ENCODE results near the gene CDH11. TPM values are rescaled to one million over a fixed set of nuclear protein-coding genes. Genes with fewer than 3 reads are reported as not detected.

The CDH11 gene
- polyA plus RNA-seq, 1 donor: 27.8 TPM

- no peaks in the 10 kb centered on the region for H3K27me3 ChIP-seq (ENCODE audit: control insufficient read depth, insufficient read depth, low read length)
- no peak overlapping the region for H3K4me3 ChIP-seq (ENCODE audit: low read length)
- WGBS (ENCODE audit: insufficient coverage, low lambda C conversion rate): no CpG with 5 or more reads among the region's 5 CpGs
- no peaks in the 10 kb centered on the region for H3K4me1 ChIP-seq (ENCODE audit: control insufficient read depth, insufficient read depth, low read length)
- DNase-seq: no peak
- no peaks in the 10 kb centered on the region for H3K9me3 ChIP-seq (ENCODE audit: control insufficient read depth, low read depth, low read length)
- no peak overlapping the region for H3K27ac ChIP-seq (ENCODE audit: low read length)
- H3K36me3 ChIP-seq (ENCODE audit: control insufficient read depth, insufficient read depth, low read length): no peaks in the 10 kb centered on the region
These were observed 80.2 kb downstream of the CDH11 start for GRCh38 chr16:65041667-65042066.

GRCh38 chr16:65038100-65038499 lies 83.8 kb downstream of the CDH11 start:
- Histone ChIP-seq H3K4me1 (ENCODE audit: control insufficient read depth, insufficient read depth, low read length) (no peaks in the 10 kb centered on the region), H3K9me3 (ENCODE audit: control insufficient read depth, low read depth, low read length) (no peaks in the 10 kb centered on the region), H3K27me3 (ENCODE audit: control insufficient read depth, insufficient read depth, low read length) (no peaks in the 10 kb centered on the region), H3K4me3 (ENCODE audit: low read length) (no peak overlapping the region), H3K36me3 (ENCODE audit: control insufficient read depth, insufficient read depth, low read length) (no peaks in the 10 kb centered on the region), H3K27ac (ENCODE audit: low read length) (no peak overlapping the region)
- no peak for DNase-seq
- 20% methylated on average over 2 of the region's 9 CpGs for WGBS (ENCODE audit: insufficient coverage, low lambda C conversion rate)

- Histone ChIP-seq H3K27ac (ENCODE audit: low read length) (no peak overlapping the region), H3K27me3 (ENCODE audit: control insufficient read depth, insufficient read depth, low read length) (no peaks in the 10 kb centered on the region), H3K4me3 (ENCODE audit: low read length) (no peak overlapping the region), H3K36me3 (ENCODE audit: control insufficient read depth, insufficient read depth, low read length) (no peaks in the 10 kb centered on the region), H3K4me1 (ENCODE audit: control insufficient read depth, insufficient read depth, low read length) (no peaks in the 10 kb centered on the region), H3K9me3 (ENCODE audit: control insufficient read depth, low read depth, low read length) (no peaks in the 10 kb centered on the region)
- DNase-seq: no peak
- no CpG with 5 or more reads among the region's 4 CpGs for WGBS (ENCODE audit: insufficient coverage, low lambda C conversion rate)
These were observed 84.3 kb downstream of the CDH11 start for GRCh38 chr16:65037556-65037955.

- Histone ChIP-seq H3K4me3 (ENCODE audit: low read length) (no peak overlapping the region), H3K27ac (ENCODE audit: low read length) (no peak overlapping the region), H3K36me3 (ENCODE audit: control insufficient read depth, insufficient read depth, low read length) (no peaks in the 10 kb centered on the region), H3K27me3 (ENCODE audit: control insufficient read depth, insufficient read depth, low read length) (no peaks in the 10 kb centered on the region), H3K9me3 (ENCODE audit: control insufficient read depth, low read depth, low read length) (no peaks in the 10 kb centered on the region), H3K4me1 (ENCODE audit: control insufficient read depth, insufficient read depth, low read length) (no peaks in the 10 kb centered on the region)
- 80% methylated on average over 1 of the region's 8 CpGs for WGBS (ENCODE audit: insufficient coverage, low lambda C conversion rate)
- no peak for DNase-seq
These were observed 86.9 kb downstream of the CDH11 start for GRCh38 chr16:65034915-65035314.

GRCh38 chr16:65032387-65032786 lies 89.5 kb downstream of the CDH11 start:
- no peaks in the 10 kb centered on the region for H3K4me1 ChIP-seq (ENCODE audit: control insufficient read depth, insufficient read depth, low read length)
- no peak for DNase-seq
- no peak overlapping the region for H3K27ac ChIP-seq (ENCODE audit: low read length)
- no CpG with 5 or more reads among the region's 2 CpGs for WGBS (ENCODE audit: insufficient coverage, low lambda C conversion rate)
- no peaks in the 10 kb centered on the region for H3K27me3 ChIP-seq (ENCODE audit: control insufficient read depth, insufficient read depth, low read length)
- no peaks in the 10 kb centered on the region for H3K9me3 ChIP-seq (ENCODE audit: control insufficient read depth, low read depth, low read length)
- H3K4me3 ChIP-seq (ENCODE audit: low read length): no peak overlapping the region
- no peaks in the 10 kb centered on the region for H3K36me3 ChIP-seq (ENCODE audit: control insufficient read depth, insufficient read depth, low read length)

- H3K27ac ChIP-seq (ENCODE audit: low read length): no peak overlapping the region
- H3K4me3 ChIP-seq (ENCODE audit: low read length): no peak overlapping the region
- no peaks in the 10 kb centered on the region for H3K36me3 ChIP-seq (ENCODE audit: control insufficient read depth, insufficient read depth, low read length)
These were observed 97.1 kb downstream of the CDH11 start for GRCh38 chr16:65024767-65025178.

GRCh38 chr16:65023802-65024201 lies 98.1 kb downstream of the CDH11 start:
- Histone ChIP-seq H3K4me1 (ENCODE audit: control insufficient read depth, insufficient read depth, low read length) (no peaks in the 10 kb centered on the region), H3K27ac (ENCODE audit: low read length) (no peak overlapping the region), H3K27me3 (ENCODE audit: control insufficient read depth, insufficient read depth, low read length) (no peaks in the 10 kb centered on the region), H3K9me3 (ENCODE audit: control insufficient read depth, low read depth, low read length) (no peaks in the 10 kb centered on the region), H3K4me3 (ENCODE audit: low read length) (no peak overlapping the region), H3K36me3 (ENCODE audit: control insufficient read depth, insufficient read depth, low read length) (no peaks in the 10 kb centered on the region)
- no CpG with 5 or more reads among the region's 4 CpGs for WGBS (ENCODE audit: insufficient coverage, low lambda C conversion rate)
- DNase-seq: no peak

More at GRCh38 chr16:65024767-65025178, 97.1 kb downstream of the CDH11 start:
- H3K9me3 ChIP-seq (ENCODE audit: control insufficient read depth, low read depth, low read length): no peaks in the 10 kb centered on the region
- H3K4me1 ChIP-seq (ENCODE audit: control insufficient read depth, insufficient read depth, low read length): no peaks in the 10 kb centered on the region
- no peaks in the 10 kb centered on the region for H3K27me3 ChIP-seq (ENCODE audit: control insufficient read depth, insufficient read depth, low read length)
- no peak for DNase-seq

- no peaks in the 10 kb centered on the region for H3K27me3 ChIP-seq (ENCODE audit: control insufficient read depth, insufficient read depth, low read length)
- peaks cover 2% of the 10 kb centered on the region for H3K36me3 ChIP-seq (ENCODE audit: control insufficient read depth, insufficient read depth, low read length)
- H3K4me1 ChIP-seq (ENCODE audit: control insufficient read depth, insufficient read depth, low read length): no peaks in the 10 kb centered on the region
- H3K27ac ChIP-seq (ENCODE audit: low read length): no peak overlapping the region
- WGBS (ENCODE audit: insufficient coverage, low lambda C conversion rate): 60% methylated on average over 2 of the region's 2 CpGs
- DNase-seq: no peak
- no peak overlapping the region for H3K4me3 ChIP-seq (ENCODE audit: low read length)
- H3K9me3 ChIP-seq (ENCODE audit: control insufficient read depth, low read depth, low read length): no peaks in the 10 kb centered on the region
These were observed 99.8 kb downstream of the CDH11 start for GRCh38 chr16:65021852-65022595.

GRCh38 chr16:65016754-65017153 lies 105.1 kb downstream of the CDH11 start:
- H3K4me3 ChIP-seq (ENCODE audit: low read length): no peak overlapping the region
- no peaks in the 10 kb centered on the region for H3K9me3 ChIP-seq (ENCODE audit: control insufficient read depth, low read depth, low read length)
- H3K4me1 ChIP-seq (ENCODE audit: control insufficient read depth, insufficient read depth, low read length): no peaks in the 10 kb centered on the region
- no peak for DNase-seq
- peaks cover 2% of the 10 kb centered on the region for H3K36me3 ChIP-seq (ENCODE audit: control insufficient read depth, insufficient read depth, low read length)
- no peaks in the 10 kb centered on the region for H3K27me3 ChIP-seq (ENCODE audit: control insufficient read depth, insufficient read depth, low read length)
- H3K27ac ChIP-seq (ENCODE audit: low read length): no peak overlapping the region

- H3K27me3 ChIP-seq (ENCODE audit: control insufficient read depth, insufficient read depth, low read length): no peaks in the 10 kb centered on the region
- no peaks in the 10 kb centered on the region for H3K4me1 ChIP-seq (ENCODE audit: control insufficient read depth, insufficient read depth, low read length)
- DNase-seq: no peak
- H3K27ac ChIP-seq (ENCODE audit: low read length): no peak overlapping the region
- no peaks in the 10 kb centered on the region for H3K9me3 ChIP-seq (ENCODE audit: control insufficient read depth, low read depth, low read length)
- peaks cover 2% of the 10 kb centered on the region for H3K36me3 ChIP-seq (ENCODE audit: control insufficient read depth, insufficient read depth, low read length)
- H3K4me3 ChIP-seq (ENCODE audit: low read length): no peak overlapping the region
These were observed 106.3 kb downstream of the CDH11 start for GRCh38 chr16:65015599-65015998.

GRCh38 chr16:65012357-65012756 lies 109.5 kb downstream of the CDH11 start:
- H3K9me3 ChIP-seq (ENCODE audit: control insufficient read depth, low read depth, low read length): no peaks in the 10 kb centered on the region
- DNase-seq: no peak

More at GRCh38 chr16:65012357-65012756, 109.5 kb downstream of the CDH11 start:
- H3K4me3 ChIP-seq (ENCODE audit: low read length): no peak overlapping the region
- H3K36me3 ChIP-seq (ENCODE audit: control insufficient read depth, insufficient read depth, low read length): no peaks in the 10 kb centered on the region
- no peaks in the 10 kb centered on the region for H3K27me3 ChIP-seq (ENCODE audit: control insufficient read depth, insufficient read depth, low read length)
- WGBS (ENCODE audit: insufficient coverage, low lambda C conversion rate): no CpG with 5 or more reads among the region's 1 CpG
- no peak overlapping the region for H3K27ac ChIP-seq (ENCODE audit: low read length)
- no peaks in the 10 kb centered on the region for H3K4me1 ChIP-seq (ENCODE audit: control insufficient read depth, insufficient read depth, low read length)
